Ishikawa (cell line): ENCODE data around the gene MESP2.

Source experiments
- CEBPB ChIP-seq: IDR thresholded peaks from 2 replicates; pipeline ENCODE4 v1.6.1; 2012
- CREB1 ChIP-seq: IDR thresholded peaks from 2 replicates; pipeline ENCODE4 v1.6.1; 2012; ENCODE audit warnings: low read depth
- EGR1 ChIP-seq: IDR thresholded peaks from 2 replicates; pipeline ENCODE4 v1.6.1; 2012
- EP300 ChIP-seq: IDR thresholded peaks from 2 replicates; pipeline ENCODE4 v1.6.1; 2012; ENCODE audit warnings: borderline replicate concordance
- FOXM1 ChIP-seq: IDR thresholded peaks from 2 replicates; pipeline ENCODE4 v1.6.1; 2012; ENCODE audit warnings: low read depth, borderline replicate concordance
- NFIC ChIP-seq: IDR thresholded peaks from 2 replicates; pipeline ENCODE4 v1.6.1; 2012
- RAD21 ChIP-seq: IDR thresholded peaks from 2 replicates; pipeline ENCODE4 v1.6.1; 2012; ENCODE audit warnings: low read depth
- TAF1 ChIP-seq: IDR thresholded peaks from 2 replicates; pipeline ENCODE4 v1.6.1; 2012; ENCODE audit warnings: low read depth, mild to moderate bottlenecking
- TCF12 ChIP-seq: IDR thresholded peaks from 2 replicates; pipeline ENCODE4 v1.6.1; 2012; ENCODE audit warnings: low read depth
- TEAD4 ChIP-seq: IDR thresholded peaks from 2 replicates; pipeline ENCODE4 v1.6.1; 2012
- YY1 ChIP-seq: IDR thresholded peaks from 2 replicates; pipeline ENCODE4 v1.6.1; 2012; ENCODE audit warnings: low read depth
- ZBTB7A ChIP-seq: IDR thresholded peaks from 2 replicates; pipeline ENCODE4 v1.6.1; 2012; ENCODE audit warnings: low read depth
- TF ChIP-seq, protein P1 (sequence below): IDR thresholded peaks from 2 replicates; pipeline ENCODE4 v1.6.1; 2012
- TF ChIP-seq, protein P2 (sequence below): IDR thresholded peaks from 2 replicates; pipeline ENCODE4 v1.6.1; 2012; ENCODE audit warnings: low read depth, mild to moderate bottlenecking
- TF ChIP-seq, protein P3 (sequence below): IDR thresholded peaks from 2 replicates; pipeline ENCODE4 v1.6.1; 2012

The MESP2 gene

DNA sequence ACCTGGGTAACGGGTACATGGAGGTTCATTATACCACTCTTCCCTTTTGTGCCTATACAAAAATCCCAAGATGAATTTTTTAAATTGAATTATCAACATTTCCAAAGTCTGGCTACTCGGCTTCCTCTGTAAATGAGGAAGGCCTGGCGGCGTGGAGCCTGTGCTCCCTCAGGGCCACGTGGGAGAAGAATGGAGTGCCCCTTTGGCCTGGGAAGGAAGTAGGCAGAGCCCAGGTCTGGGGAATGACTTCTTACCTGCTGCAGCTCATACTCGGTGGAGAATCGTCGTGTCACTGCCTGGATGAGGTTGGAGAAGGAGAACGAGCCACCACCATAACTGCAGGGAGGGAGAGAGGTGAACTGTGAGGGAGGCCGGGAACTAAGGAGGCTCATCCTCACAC lies 14.1 kb downstream of the MESP2 start:
- TF ChIP-seq EGR1: no peak

DNA sequence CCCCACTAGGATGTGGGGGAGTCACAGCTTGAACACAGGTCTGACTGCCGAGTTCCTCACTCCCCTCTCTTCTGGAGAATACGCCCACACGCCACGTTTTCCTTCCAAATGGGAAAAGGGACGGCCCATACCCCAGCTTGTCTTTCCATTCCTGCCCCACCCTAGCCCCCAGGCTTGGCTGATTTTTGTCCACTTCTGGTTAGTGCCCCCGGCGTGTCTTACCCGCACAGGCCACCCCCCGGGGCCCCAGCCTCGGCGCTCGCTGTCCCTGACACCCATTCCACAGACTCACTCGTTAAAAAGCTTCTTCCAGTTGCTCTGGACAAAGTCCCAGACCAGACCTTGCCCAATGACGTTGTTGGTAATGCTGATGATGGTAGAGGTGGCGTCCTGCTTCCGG lies 14.5 kb downstream of the MESP2 start:
- TF ChIP-seq CEBPB (no peak), ZBTB7A (no peak), NFIC (no peak), TAF1 (no peak), RAD21 (no peak), FOXM1 (no peak), EGR1 (no peak), EP300 (no peak), CREB1 (no peak), TCF12 (no peak), YY1 (no peak), TEAD4 (no peak)
- TF ChIP-seq, protein P1, sequence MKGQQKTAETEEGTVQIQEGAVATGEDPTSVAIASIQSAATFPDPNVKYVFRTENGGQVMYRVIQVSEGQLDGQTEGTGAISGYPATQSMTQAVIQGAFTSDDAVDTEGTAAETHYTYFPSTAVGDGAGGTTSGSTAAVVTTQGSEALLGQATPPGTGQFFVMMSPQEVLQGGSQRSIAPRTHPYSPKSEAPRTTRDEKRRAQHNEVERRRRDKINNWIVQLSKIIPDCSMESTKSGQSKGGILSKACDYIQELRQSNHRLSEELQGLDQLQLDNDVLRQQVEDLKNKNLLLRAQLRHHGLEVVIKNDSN: no peak
- TF ChIP-seq, protein P2, sequence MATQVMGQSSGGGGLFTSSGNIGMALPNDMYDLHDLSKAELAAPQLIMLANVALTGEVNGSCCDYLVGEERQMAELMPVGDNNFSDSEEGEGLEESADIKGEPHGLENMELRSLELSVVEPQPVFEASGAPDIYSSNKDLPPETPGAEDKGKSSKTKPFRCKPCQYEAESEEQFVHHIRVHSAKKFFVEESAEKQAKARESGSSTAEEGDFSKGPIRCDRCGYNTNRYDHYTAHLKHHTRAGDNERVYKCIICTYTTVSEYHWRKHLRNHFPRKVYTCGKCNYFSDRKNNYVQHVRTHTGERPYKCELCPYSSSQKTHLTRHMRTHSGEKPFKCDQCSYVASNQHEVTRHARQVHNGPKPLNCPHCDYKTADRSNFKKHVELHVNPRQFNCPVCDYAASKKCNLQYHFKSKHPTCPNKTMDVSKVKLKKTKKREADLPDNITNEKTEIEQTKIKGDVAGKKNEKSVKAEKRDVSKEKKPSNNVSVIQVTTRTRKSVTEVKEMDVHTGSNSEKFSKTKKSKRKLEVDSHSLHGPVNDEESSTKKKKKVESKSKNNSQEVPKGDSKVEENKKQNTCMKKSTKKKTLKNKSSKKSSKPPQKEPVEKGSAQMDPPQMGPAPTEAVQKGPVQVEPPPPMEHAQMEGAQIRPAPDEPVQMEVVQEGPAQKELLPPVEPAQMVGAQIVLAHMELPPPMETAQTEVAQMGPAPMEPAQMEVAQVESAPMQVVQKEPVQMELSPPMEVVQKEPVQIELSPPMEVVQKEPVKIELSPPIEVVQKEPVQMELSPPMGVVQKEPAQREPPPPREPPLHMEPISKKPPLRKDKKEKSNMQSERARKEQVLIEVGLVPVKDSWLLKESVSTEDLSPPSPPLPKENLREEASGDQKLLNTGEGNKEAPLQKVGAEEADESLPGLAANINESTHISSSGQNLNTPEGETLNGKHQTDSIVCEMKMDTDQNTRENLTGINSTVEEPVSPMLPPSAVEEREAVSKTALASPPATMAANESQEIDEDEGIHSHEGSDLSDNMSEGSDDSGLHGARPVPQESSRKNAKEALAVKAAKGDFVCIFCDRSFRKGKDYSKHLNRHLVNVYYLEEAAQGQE: no peak
- TF ChIP-seq, protein P3, sequence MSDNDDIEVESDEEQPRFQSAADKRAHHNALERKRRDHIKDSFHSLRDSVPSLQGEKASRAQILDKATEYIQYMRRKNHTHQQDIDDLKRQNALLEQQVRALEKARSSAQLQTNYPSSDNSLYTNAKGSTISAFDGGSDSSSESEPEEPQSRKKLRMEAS: no peak

DNA sequence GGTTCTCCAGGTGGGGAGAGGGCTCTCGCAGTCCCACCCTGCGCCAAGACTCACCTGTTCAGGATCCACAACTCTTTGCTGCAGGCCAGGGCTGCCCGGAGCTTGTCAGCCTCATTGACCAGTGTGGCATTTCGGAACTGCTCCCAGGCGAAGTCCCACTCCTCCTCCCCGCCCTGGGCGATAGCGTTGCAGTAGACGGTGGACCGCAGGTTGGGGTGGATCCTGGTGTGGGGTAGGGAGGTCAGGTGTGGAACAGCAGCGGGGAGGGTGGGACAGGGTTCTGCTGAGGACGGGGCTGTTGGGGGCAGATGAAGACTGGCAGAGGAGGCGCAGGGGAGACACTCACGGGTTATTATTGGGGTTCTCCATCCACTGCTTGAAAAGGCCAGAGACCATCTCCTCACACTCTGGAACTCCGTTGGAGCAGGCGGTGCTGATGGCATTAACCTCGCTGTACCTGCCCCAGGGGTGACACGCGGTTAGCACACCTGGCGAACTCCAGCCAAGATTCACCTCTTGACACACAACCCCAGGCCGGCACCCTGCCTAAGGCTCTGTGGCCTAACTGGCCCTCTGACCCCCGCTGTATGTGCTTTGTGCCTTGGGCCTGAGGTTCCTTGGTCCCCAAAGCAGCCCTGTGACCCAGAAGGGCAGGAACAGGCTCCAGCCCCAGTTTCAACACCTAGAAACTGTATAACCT lies 16.1 kb downstream of the MESP2 start:
- no peak for TF ChIP-seq CREB1
- TF ChIP-seq, protein P3: no peak
- TF ChIP-seq NFIC: no peak
- TF ChIP-seq TEAD4: no peak
- no peak for TF ChIP-seq EP300
- no peak for TF ChIP-seq TAF1
- no peak for TF ChIP-seq EGR1
- TF ChIP-seq, protein P2: no peak
- no peak for TF ChIP-seq TCF12
- no peak for TF ChIP-seq CEBPB
- no peak for TF ChIP-seq ZBTB7A
- TF ChIP-seq YY1: no peak
- TF ChIP-seq RAD21: no peak
- TF ChIP-seq FOXM1: no peak
- TF ChIP-seq, protein P1: no peak

DNA sequence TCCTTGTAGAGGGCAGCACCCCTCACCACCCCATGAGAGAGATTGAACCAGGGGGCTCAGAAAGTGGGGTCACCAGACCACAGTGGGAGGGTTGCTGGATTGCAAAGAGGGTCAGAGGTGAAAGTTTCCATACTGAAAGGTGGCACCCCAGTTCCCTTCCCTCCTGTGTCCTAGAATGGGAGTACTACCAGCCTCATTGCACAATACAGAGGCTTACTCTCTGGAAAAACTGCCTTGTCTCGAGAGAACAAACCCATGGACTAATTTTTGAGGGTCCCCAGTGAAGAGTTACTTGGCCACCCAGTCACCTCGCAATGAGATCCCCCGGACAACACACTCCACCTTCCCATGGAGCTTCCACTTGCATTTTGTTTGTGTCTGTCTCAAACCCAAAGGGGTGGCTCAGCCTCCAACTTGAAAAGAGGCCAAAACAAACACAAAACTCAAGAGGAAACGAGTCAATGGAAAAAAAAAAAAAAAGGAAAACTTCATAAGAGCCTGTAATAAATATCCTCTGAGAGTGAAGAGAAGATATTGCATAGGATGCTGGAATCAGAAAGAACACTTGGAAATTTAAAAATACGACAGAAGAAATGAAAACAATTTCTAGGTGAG lies 18.6 kb downstream of the MESP2 start:
- TF ChIP-seq TCF12 (no peak), TAF1 (no peak), CREB1 (no peak)

DNA sequence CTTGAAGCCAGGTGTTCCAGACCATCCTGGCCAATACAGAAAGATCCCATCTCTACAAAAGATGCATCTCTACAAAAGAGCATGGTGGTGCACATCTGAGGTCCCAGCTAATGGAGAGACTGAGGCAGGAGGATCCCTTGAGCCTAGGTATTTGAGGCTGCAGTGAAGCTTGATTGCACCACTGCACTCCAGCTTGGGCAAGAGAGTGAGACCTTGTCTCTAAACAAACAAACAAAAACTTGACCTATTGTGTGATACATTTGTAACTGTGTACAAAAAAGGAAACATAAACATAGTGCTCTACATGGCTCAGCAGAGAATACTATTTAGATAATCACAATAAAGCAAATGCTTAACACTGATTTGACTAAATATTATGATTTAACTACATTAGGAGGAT lies 19.9 kb downstream of the MESP2 start:
- TF ChIP-seq, protein P3: no peak
- no peak for TF ChIP-seq YY1
- TF ChIP-seq, protein P2: no peak
- TF ChIP-seq CEBPB: no peak
- TF ChIP-seq RAD21: no peak
- TF ChIP-seq TEAD4: no peak
- TF ChIP-seq, protein P1: no peak
- no peak for TF ChIP-seq TCF12
- TF ChIP-seq EGR1: no peak
- TF ChIP-seq TAF1: no peak
- TF ChIP-seq FOXM1: no peak
- TF ChIP-seq NFIC: no peak
- TF ChIP-seq ZBTB7A: no peak
- TF ChIP-seq EP300: no peak
- TF ChIP-seq CREB1: no peak
